SK-MEL-5 (cell line): ENCODE measurements around the gene NCCRP1. TPM values are rescaled to one million over a fixed set of nuclear protein-coding genes. Genes with fewer than 3 reads are reported as not detected.

ENCODE experiments used
- DNase-seq: peaks from one replicate; pipeline ENCODE4 v3.0.0-alpha.2; 2016; ENCODE audit warnings: low read depth, low spot score
- in situ Hi-C: cut with HindIII; loops from 2 replicates; pipeline ENCODE4 v1.10.0; 2016; ENCODE audit warnings: low sequenced_read_pairs, high pct_unique_total_duplicates, low pct_unique_long_range_greater_than_20kb
- total RNA-seq: library from RNA; depleted of rRNA; stranded (reverse); fragments of >200 nt; shearing (Covaris generic); gene quantifications from 2 replicates; pipeline ENCODE4 v1.2.3, GENCODE V29; 2014; rRNA removed

Gene NCCRP1
- total RNA-seq, 1 experiment from 2014 or later, result 0.21 TPM

- in situ Hi-C loops, result no loop called here
- no peak for DNase-seq
Measured at GRCh38 chr19:39247701-39248664, 51.2 kb downstream of the NCCRP1 start.

- DNase-seq, result no peak
- in situ Hi-C loops, result no loop called here
Measured at GRCh38 chr19:39248806-39249205, 52.0 kb downstream of the NCCRP1 start, which contains the start of gene IFNL4. IFNL4 (minus strand) TSS chr19:39248856.

GRCh38 chr19:39251081-39251480, 54.3 kb downstream of the NCCRP1 start:
- in situ Hi-C loops, result no loop called here

More at GRCh38 chr19:39251081-39251480, 54.3 kb downstream of the NCCRP1 start:
- DNase-seq, result no peak

Other genes starting within 250 kb of the NCCRP1 start
- gene FBXO17, start 221.2 kb upstream of the NCCRP1 start, total RNA-seq, result 29.0 and 30.3 TPM in 2 replicates
- 0.32 and 1.0 TPM in 2 replicates for gene FBXO27, start 164.4 kb upstream of the NCCRP1 start, total RNA-seq
- gene ACP7, start 112.6 kb upstream of the NCCRP1 start, total RNA-seq, result 0.05 TPM in 1 of 2 replicates, not detected in the other
- 3.7 TPM in 2 replicates for gene PAK4, start 71.2 kb upstream of the NCCRP1 start, total RNA-seq
- gene SYCN, start 7.3 kb downstream of the NCCRP1 start, total RNA-seq, result not detected in 2 replicates
- not detected in 2 replicates for gene IFNL3, start 48.0 kb downstream of the NCCRP1 start, total RNA-seq
- not detected in 2 replicates for gene IFNL4, start 51.9 kb downstream of the NCCRP1 start, total RNA-seq
- gene IFNL2, start 71.4 kb downstream of the NCCRP1 start, total RNA-seq, result not detected in 2 replicates
- gene IFNL1, start 99.4 kb downstream of the NCCRP1 start, total RNA-seq, result not detected in 2 replicates
- gene LRFN1, start 123.9 kb downstream of the NCCRP1 start, total RNA-seq, result 1.6 TPM in 2 replicates
- gene GMFG, start 139.1 kb downstream of the NCCRP1 start, total RNA-seq, result 0.58 and 0.88 TPM in 2 replicates
- gene SAMD4B, start 145.5 kb downstream of the NCCRP1 start, total RNA-seq, result 69.9 and 78.5 TPM in 2 replicates
- 21.3 and 29.6 TPM in 2 replicates for gene PAF1, start 194.1 kb downstream of the NCCRP1 start, total RNA-seq
- gene MED29, start 194.4 kb downstream of the NCCRP1 start, total RNA-seq, result 20.9 and 23.2 TPM in 2 replicates
- 2.6 and 3.1 TPM in 2 replicates for gene ZFP36, start 209.9 kb downstream of the NCCRP1 start, total RNA-seq
- 22.3 and 27.2 TPM in 2 replicates for gene PLEKHG2, start 215.7 kb downstream of the NCCRP1 start, total RNA-seq
- gene RPS16, start 239.0 kb downstream of the NCCRP1 start, total RNA-seq, result 66.0 and 110 TPM in 2 replicates
- gene SUPT5H, start 248.6 kb downstream of the NCCRP1 start, total RNA-seq, result 98.8 and 113 TPM in 2 replicates